Measurements from ENCODE around the gene ANP32B. TPM values are rescaled to one million over a fixed set of nuclear protein-coding genes. Genes with fewer than 3 reads are reported as not detected.
"Not testable (repeated sequence)": the region's sequence is repeated elsewhere in the genome, so short reads cannot be mapped to it uniquely, and the experiment has no call there.

Gene ANP32B
- total RNA-seq, result 90.5 TPM

GRCh38 chr9:97982683-97983588 lies at the start of gene ANP32B:
TSS of gene ANP32B (plus strand) at chr9:97983341. CDS start at chr9:97983556, 215 bp downstream.
- peak; percentile 91 for DNase-seq (ENCODE audit: low spot score)

- no peak for DNase-seq (ENCODE audit: low spot score)
Measured at GRCh38 chr9:97934321-97935115, 48.6 kb upstream of the ANP32B start.

- no peak for DNase-seq (ENCODE audit: low spot score)
Measured at GRCh38 chr9:97935276-97935675, 47.9 kb upstream of the ANP32B start.

GRCh38 chr9:97936998-97937397 lies 46.1 kb upstream of the ANP32B start:
- DNase-seq (ENCODE audit: low spot score), result no peak

GRCh38 chr9:97938081-97938644 lies 45.0 kb upstream of the ANP32B start, which contains the start of gene HEMGN:
TSS of gene HEMGN (minus strand) at chr9:97938172. CDS start at chr9:97938136, 36 bp downstream.
- DNase-seq (ENCODE audit: low spot score), result no peak

GRCh38 chr9:97940233-97940632 lies 42.9 kb upstream of the ANP32B start:
- DNase-seq (ENCODE audit: low spot score), result no peak

GRCh38 chr9:97940741-97941140 lies 42.4 kb upstream of the ANP32B start:
- no peak for DNase-seq (ENCODE audit: low spot score)

- DNase-seq (ENCODE audit: low spot score), result no peak
Measured at GRCh38 chr9:97941323-97941722, 41.8 kb upstream of the ANP32B start.

GRCh38 chr9:97943308-97943855 lies 39.8 kb upstream of the ANP32B start:
- no peak for DNase-seq (ENCODE audit: low spot score)

GRCh38 chr9:97944612-97945011 lies 38.5 kb upstream of the ANP32B start:
- no peak for DNase-seq (ENCODE audit: low spot score)

- not testable (repeated sequence) for DNase-seq (ENCODE audit: low spot score)
Measured at GRCh38 chr9:97945470-97945869, 37.7 kb upstream of the ANP32B start.

- not testable (repeated sequence) for DNase-seq (ENCODE audit: low spot score)
Measured at GRCh38 chr9:97947094-97947493, 36.0 kb upstream of the ANP32B start.

- DNase-seq (ENCODE audit: low spot score), result not testable (repeated sequence)
Measured at GRCh38 chr9:97950873-97951272, 32.3 kb upstream of the ANP32B start.

- peak; percentile 34 for DNase-seq (ENCODE audit: low spot score)
Measured at GRCh38 chr9:97954550-97954989, 28.6 kb upstream of the ANP32B start.

- no peak for DNase-seq (ENCODE audit: low spot score)
Measured at GRCh38 chr9:97956331-97956730, 26.8 kb upstream of the ANP32B start.

- DNase-seq (ENCODE audit: low spot score), result no peak
Measured at GRCh38 chr9:97958812-97959511, 24.2 kb upstream of the ANP32B start.

- no peak for DNase-seq (ENCODE audit: low spot score)
Measured at GRCh38 chr9:97959585-97959984, 23.6 kb upstream of the ANP32B start.

GRCh38 chr9:97960678-97961328 lies 22.3 kb upstream of the ANP32B start:
- DNase-seq (ENCODE audit: low spot score), result not testable (repeated sequence)

GRCh38 chr9:97961361-97961760 lies 21.8 kb upstream of the ANP32B start:
- DNase-seq (ENCODE audit: low spot score), result no peak

GRCh38 chr9:97962136-97962535 lies 21.0 kb upstream of the ANP32B start:
- DNase-seq (ENCODE audit: low spot score), result no peak

GRCh38 chr9:97962575-97962974 lies 20.6 kb upstream of the ANP32B start:
- no peak for DNase-seq (ENCODE audit: low spot score)
